Measurements from ENCODE around the gene TEKT5.
A peak's percentile ranks its signal among the peaks of the same experiment; 100 is the strongest.

Gene TEKT5

DNA sequence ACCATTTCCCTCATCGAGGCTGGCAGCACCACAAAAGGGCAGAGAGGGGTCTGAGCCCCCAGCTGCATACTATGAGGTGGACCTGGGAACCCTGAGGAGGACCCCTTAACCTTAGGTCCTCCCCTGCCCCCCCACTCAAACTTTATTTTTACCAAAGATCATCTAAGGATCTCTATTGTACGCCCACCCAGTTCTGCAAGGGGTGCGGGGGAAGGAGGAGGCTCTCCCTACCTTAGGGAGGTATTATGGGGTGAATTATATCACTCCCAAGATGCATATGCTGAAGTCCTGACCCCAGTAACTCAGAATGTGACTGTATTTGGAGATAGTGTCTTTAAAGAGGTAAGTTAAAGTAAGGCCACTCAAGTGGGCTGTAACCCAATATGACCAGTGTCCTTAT lies 87.6 kb downstream of the TEKT5 start:
- no peak for DNase-seq

DNA sequence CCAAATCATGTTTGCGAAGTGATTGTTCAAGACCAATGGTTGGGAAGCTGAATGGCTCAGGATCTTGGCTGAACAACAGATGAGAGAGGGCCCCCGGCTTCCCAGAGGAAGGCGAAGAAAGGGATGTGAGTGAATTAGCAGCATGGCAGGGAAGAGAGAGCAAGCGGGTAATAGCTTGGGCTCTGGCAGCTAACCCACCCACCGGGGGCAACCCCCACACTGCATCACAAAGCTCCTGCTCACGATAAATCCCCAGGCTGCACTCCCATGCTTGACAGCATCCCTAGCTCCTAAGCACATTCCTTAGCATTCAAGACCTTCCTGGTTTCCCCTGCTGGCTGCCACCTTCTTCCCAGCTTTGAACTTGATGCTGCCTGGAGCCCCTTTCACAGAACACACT lies 88.1 kb downstream of the TEKT5 start:
- DNase-seq: no peak

GRCh38 chr16:10605636-10606035 lies 89.1 kb downstream of the TEKT5 start:
- DNase-seq: no peak

GRCh38 chr16:10601444-10602408 lies 93.0 kb downstream of the TEKT5 start:
- DNase-seq: peak; percentile 32

GRCh38 chr16:10600782-10601443 lies 93.8 kb downstream of the TEKT5 start:
- DNase-seq: peak; percentile 52

DNA sequence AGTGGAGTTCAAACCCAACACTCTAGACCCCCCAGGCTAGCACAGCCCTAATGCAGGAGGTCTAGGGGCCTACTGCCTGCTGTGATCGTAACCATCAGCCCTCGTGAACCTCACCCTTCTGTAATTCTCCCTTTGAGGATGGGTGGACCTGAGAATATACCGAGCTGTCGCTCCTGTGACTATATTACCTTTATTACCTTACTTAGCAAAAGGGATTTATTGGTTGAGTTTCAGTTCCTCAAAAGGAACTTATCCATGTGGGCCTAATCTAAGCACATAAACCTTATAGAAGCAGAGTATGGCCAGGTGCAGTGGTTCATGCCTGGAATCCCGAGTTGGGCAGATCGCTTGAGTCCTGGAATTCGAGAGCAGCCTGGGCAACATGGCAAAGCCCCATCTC lies 95.1 kb downstream of the TEKT5 start:
- no peak for DNase-seq

GRCh38 chr16:10598157-10598556 lies 96.6 kb downstream of the TEKT5 start:
- DNase-seq: no peak

GRCh38 chr16:10597187-10597601 lies 97.5 kb downstream of the TEKT5 start:
- no peak for DNase-seq

DNA sequence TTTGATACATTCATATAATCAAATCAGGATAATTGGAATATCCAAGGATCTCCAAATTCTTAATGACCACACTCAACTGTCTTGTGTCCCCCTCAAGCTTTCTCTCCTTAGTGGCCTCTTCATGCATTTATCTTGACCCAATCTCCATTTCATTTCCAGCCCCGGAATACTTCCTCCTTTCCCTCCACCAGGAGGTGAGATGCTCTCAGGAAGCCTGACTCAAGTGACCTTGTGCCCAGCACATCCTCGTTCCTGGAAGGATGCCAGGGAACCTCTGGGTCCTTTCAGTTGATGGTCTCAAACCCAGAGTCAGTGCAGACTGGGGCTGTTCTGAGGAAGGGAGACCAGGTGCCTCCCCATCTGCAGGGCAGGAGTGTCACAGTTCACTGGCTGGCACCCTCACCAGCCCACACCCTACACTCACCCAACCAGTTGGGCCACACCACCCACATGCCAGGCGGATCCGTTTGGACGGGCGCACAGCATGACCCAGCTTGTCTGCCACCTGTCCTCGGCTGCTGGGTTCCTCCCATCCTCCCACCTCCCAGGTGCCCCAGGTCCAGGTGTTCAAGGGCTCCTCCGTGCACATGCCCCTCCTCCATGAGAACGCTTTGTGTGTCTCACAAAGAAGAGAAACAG lies 100.3 kb downstream of the TEKT5 start:
- DNase-seq: no peak

GRCh38 chr16:10592611-10593010 lies 102.1 kb downstream of the TEKT5 start:
- DNase-seq: no peak

DNA sequence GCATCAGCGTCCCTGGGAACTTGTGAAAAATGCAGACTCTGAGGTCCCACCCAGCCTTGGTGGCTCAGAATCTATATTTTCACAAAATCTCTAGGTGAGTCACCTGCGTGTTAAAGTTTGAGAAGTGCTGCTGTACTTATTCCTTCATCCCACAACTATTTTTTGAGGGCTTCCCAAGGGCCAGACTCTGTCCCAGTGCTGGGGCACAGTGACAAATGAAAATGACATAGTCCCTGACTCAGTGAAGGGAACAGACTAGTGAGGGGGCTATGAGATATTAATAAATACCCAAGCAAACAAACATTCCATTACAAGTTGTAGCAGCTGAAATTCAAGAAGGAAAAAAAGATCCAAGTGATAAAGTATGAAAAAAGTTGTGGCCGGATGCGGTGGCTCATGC lies 104.4 kb downstream of the TEKT5 start:
- no peak for DNase-seq

GRCh38 chr16:10589109-10589508 lies 105.6 kb downstream of the TEKT5 start:
- DNase-seq: no peak

DNA sequence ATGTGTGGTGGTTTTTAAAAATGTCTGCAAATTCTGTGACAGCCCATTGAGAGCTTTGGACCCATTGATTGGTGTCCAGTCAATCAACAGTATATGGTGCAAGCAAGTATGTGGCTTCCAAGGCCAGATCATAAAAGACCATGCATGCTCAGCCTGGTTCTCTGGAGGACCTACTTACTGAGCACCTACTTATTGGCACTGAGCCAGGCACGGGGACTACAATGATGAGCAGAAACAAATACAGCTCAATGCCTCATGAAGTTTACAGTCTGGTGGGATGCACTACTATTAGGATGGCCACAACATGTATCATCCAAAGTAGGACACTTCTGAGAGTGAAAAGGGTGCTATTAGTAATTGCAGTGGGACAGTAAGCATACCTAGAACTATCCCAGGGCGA lies 107.1 kb downstream of the TEKT5 start:
- DNase-seq: no peak

GRCh38 chr16:10584981-10585438 lies 109.7 kb downstream of the TEKT5 start:
- no peak for DNase-seq

DNA sequence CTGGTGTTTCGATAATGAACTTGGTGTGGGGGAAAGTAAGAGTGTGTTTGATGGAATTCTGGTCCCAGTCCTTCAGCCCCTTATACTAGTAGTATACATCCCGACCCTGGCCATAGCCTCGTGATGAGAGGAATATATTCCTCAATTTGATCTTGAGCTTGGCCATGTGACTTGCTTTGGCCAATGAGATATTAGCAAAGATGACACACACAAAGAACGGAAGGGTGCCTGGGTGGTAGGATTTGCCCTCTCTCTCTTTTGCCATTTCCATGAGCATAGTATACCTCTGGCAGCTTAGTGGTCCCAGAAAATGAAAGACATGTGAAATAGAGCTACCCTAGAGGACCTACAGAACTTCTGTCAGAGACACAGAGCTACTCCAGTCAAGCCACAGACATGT lies 111.5 kb downstream of the TEKT5 start:
- no peak for DNase-seq

- DNase-seq: no peak
Observed at GRCh38 chr16:10581507-10581906, 113.2 kb downstream of the TEKT5 start.

DNA sequence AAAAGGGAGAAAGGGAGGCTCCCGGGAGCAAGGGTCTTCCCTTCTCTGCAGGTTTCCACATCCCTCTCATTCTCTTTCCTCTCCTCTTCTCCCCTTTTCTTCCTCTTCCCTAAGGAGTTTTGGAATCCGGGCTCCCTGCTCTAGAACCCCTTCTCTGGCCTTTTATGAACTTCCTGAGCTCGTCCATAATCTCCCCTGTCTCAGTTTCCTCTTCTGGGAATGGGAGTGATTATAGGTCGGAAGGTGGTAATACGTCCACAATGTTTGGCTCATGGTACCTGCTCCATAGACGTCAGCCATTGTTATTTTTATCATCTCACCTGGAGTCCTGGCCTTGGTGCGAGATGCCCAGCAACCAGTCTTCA lies 113.9 kb downstream of the TEKT5 start:
- no peak for DNase-seq

- peak; percentile 49 for DNase-seq
Observed at GRCh38 chr16:10579965-10580882, 114.5 kb downstream of the TEKT5 start, which contains the start of gene EMP2. Gene EMP2 (minus strand): TSS chr16:10580598. CDS start chr16:10547617, 32,981 bp downstream.

DNA sequence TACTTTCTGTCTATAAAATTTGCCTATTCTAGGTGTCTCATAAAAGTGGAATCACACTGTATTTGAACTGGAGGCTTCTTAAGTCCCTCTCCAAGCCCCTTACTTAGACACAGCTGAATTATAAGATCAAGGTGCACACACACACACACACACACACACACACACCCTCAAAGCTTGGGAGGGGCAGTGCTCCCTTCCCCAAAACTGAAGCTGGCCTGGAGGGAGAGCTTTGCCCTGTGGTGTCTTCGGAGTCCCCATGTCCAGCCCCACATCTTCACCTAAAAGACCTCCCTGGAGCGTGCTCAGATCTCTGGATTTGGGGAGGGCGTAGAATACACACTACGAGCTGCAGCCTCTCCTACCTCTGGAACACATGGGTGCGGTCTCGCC lies 115.2 kb downstream of the TEKT5 start:
- DNase-seq: no peak

- DNase-seq: no peak
Observed at GRCh38 chr16:10578474-10579316, 116.0 kb downstream of the TEKT5 start.
